T-cell (primary cell): Measurements from ENCODE around the gene INPP4B. TPM values are rescaled to one million over a fixed set of nuclear protein-coding genes. Genes with fewer than 3 reads are reported as not detected.

Experiments used
- ATAC-seq, 4 experiments: fragments of 200-7000 bp in 3 of 4; fragments of 150-1000 bp in 1 of 4; cut with Tn5 transposase; replicated peaks in 1 of 4; 1 replicate in 3 of 4; 2 replicates in 1 of 4; pipeline ENCODE4 v1.10.0; 2021; ENCODE audit warnings: moderate library complexity in 3 of 4, mild to moderate bottlenecking in 2 of 4, moderate number of reproducible peaks in 1 of 4
- CTCF ChIA-PET, 2 donors: fragments of 300-600 bp; sonication (Branson Sonifier 250); formaldehyde crosslinking; loops; one replicate each; lab custom pipeline; 2022; ENCODE audit warnings: antibody characterized with exemption in 2 of 2; lab: Charles Lee
- POLR2A ChIA-PET, 2 donors: fragments of 300-600 bp; sonication (Branson Sonifier 250); formaldehyde crosslinking; loops; one replicate each; lab custom pipeline; 2022; ENCODE audit warnings: antibody characterized with exemption in 2 of 2; lab: Charles Lee
- DNase-seq, 35 experiments: peaks; one replicate each; pipeline versions ENCODE4 v3.0.0 to v3.0.0-alpha.2; 2013 to 2023
- H3K27ac ChIP-seq: one replicate; pipeline ENCODE4 v1.5.1; 2013; ENCODE audit warnings: low read length
- H3K27me3 ChIP-seq, 2 experiments: replicated peaks in 1 of 2; 1 replicate in 1 of 2; 2 replicates in 1 of 2; pipeline versions ENCODE4 v1.6.1 to v1.7.0; 2013; ENCODE audit warnings: low read length in 1 of 2, mixed read lengths in 1 of 2; ENCODE audit not compliant: control insufficient read depth in 2 of 2, insufficient read depth in 2 of 2; ENCODE audit errors: extremely low read depth in 1 of 2
- H3K36me3 ChIP-seq, 2 donors: 1 replicate in 1 of 2; 2 replicates in 1 of 2; pipeline versions ENCODE4 v1.6.1 to v1.7.0; 2013; ENCODE audit warnings: low read length in 1 of 2; ENCODE audit not compliant: control insufficient read depth in 2 of 2, insufficient read depth in 1 of 2; ENCODE audit errors: extremely low read depth in 1 of 2
- H3K4me1 ChIP-seq, 2 experiments: 1 replicate in 1 of 2; 2 replicates in 1 of 2; pipeline versions ENCODE4 v1.6.1 to v1.7.0; 2013; ENCODE audit warnings: low read length in 2 of 2, mixed read lengths in 1 of 2; ENCODE audit not compliant: insufficient read depth in 2 of 2, control insufficient read depth in 1 of 2; ENCODE audit errors: extremely low read depth in 1 of 2
- H3K4me3 ChIP-seq, 2 donors: 1 replicate in 1 of 2; 2 replicates in 1 of 2; pipeline versions ENCODE4 v1.5.1 to v1.7.0; 2013; ENCODE audit warnings: mild to moderate bottlenecking in 2 of 2, low read length in 1 of 2, moderate library complexity in 1 of 2; ENCODE audit not compliant: control insufficient read depth in 1 of 2; ENCODE audit errors: extremely low read depth in 1 of 2
- H3K9me3 ChIP-seq: 2 replicates; pipeline ENCODE4 v1.7.0; 2013
- H3K27ac Mint-ChIP-seq, 2 donors: one replicate each; pipeline ENCODE4 v1.8.0; 2020 to 2021; ENCODE audit warnings: mild to moderate bottlenecking in 2 of 2, mixed read lengths in 2 of 2
- H3K27me3 Mint-ChIP-seq, 2 donors: one replicate each; pipeline ENCODE4 v1.8.0; 2021 to 2022; ENCODE audit warnings: mixed read lengths in 2 of 2
- H3K36me3 Mint-ChIP-seq: one replicate; pipeline ENCODE4 v1.8.0; 2021; ENCODE audit warnings: mixed read lengths
- H3K4me1 Mint-ChIP-seq, 3 donors: one replicate each; pipeline ENCODE4 v1.8.0; 2020 to 2022; ENCODE audit warnings: mixed read lengths in 3 of 3, mild to moderate bottlenecking in 1 of 3
- H3K4me3 Mint-ChIP-seq, 3 donors: one replicate each; pipeline ENCODE4 v1.8.0; 2020 to 2022; ENCODE audit warnings: mild to moderate bottlenecking in 3 of 3, mixed read lengths in 3 of 3, moderate library complexity in 3 of 3
- H3K9me3 Mint-ChIP-seq, 3 donors: one replicate each; pipeline ENCODE4 v1.8.0; 2020 to 2022; ENCODE audit warnings: mixed read lengths in 3 of 3
- WGBS: methylation state at CpG from one replicate; pipeline ENCODE4 v1.1.5; 2013; ENCODE audit warnings: missing lambda C conversion rate; ENCODE audit not compliant: insufficient coverage; 5-methylcytosine and 5-hydroxymethylcytosine counted together
- total RNA-seq, 35 experiments: library from RNA in 6 of 35; stranded (reverse) in 6 of 35; fragments of 120-200 nt in 1 of 35; gene quantifications; one replicate each; pipeline versions ENCODE4 v1.2.1 to v1.2.4 and lab custom pipeline; 2013 to 2026

The INPP4B gene
- total RNA-seq, 5 donors from 2014 or later (not counting 1 experiment from before 2014, with no cell fraction given), result 47.4 to 99.7 (median 71.3) TPM

DNA sequence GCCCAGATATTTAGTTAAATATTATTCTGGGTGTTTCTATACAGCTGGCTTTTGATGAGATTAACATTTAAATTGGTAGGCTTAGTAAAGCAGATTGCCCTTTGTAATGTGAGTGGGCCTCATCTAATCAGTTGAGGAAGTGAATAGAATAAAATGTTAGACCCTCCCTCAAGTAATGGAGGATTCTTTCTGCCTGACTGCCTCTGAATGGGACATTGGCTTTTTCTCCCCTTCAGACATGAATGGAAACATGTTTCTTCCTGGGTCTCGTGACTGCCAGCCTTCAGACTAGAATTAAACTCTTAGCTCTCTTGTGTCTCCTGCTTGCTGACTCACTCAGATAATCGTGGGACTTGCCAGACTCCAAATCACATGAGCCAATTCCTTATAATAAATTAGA, 266.7 kb downstream of the INPP4B start:
- no peak for ATAC-seq
- Histone ChIP-seq H3K4me3 (no peak overlapping the region), H3K27ac (no peak overlapping the region), H3K4me1 (no peaks in the 10 kb centered on the region), H3K9me3 (no peaks in the 10 kb centered on the region), H3K27me3 (no peaks in the 10 kb centered on the region), H3K36me3 (no peaks in the 10 kb centered on the region)
- Mint-ChIP-seq H3K9me3 (no peaks in the 10 kb centered on the region), H3K27me3 (no peaks in the 10 kb centered on the region), H3K36me3 (peaks cover 50% of the 10 kb centered on the region), H3K4me1 (peaks cover 31 to 61% (median 37%) of the 10 kb centered on the region in 3 donors), H3K4me3 (no peak overlapping the region), H3K27ac (peak overlapping the region in 1 of 2 donors; percentile 13)
- ChIA-PET POLR2A (no interaction called here), CTCF (no interaction called here)
- no CpG with 5 or more reads among the region's 2 CpGs for WGBS
- DNase-seq, result no peak

DNA sequence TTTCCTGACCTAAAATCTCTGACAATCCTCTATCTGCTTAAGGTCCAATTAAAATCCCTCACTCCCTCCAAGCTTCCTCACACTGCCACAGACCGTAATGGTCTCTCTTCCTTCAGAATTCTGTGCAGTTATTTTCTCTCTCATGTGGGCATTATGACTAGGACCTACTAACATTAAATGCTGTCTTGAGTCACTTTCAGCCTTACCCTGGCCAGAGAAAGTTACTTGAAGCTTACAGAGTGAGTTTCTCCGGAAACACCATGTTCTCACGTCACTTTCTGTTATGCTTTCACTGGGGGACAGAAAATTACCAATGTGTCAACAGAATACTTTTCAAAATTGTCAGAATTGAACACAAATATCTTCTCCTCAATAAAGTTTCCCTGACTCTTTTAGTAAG, 271.8 kb downstream of the INPP4B start:
- peak overlapping the region in 1 of 3 donors; percentile 14 for H3K4me3 Mint-ChIP-seq
- H3K9me3 ChIP-seq, result no peaks in the 10 kb centered on the region
- peaks cover 59 to 68% (median 64%) of the 10 kb centered on the region in 3 donors for H3K4me1 Mint-ChIP-seq
- CTCF ChIA-PET, result no interaction called here
- H3K9me3 Mint-ChIP-seq, result peaks cover 0 to 3% (median 0%) of the 10 kb centered on the region in 3 donors
- H3K36me3 Mint-ChIP-seq, result peaks cover 48% of the 10 kb centered on the region
- no peak for DNase-seq
- ATAC-seq, result peak in 1 of 4 experiments; percentile 35
- no peak overlapping the region for H3K27ac ChIP-seq
- no peaks in the 10 kb centered on the region for H3K27me3 ChIP-seq
- no peaks in the 10 kb centered on the region for H3K36me3 ChIP-seq
- POLR2A ChIA-PET, result interaction anchor here (0.6 to 0.7 kb wide), 3 partner anchors 14 to 34 kb away, joined by 3 to 4 read pairs (median 3); no protein-coding TSS in a partner anchor
- no peak overlapping the region for H3K4me3 ChIP-seq
- peak overlapping the region; percentile 17 to 79 for H3K27ac Mint-ChIP-seq
- no peaks in the 10 kb centered on the region for H3K4me1 ChIP-seq
- 60% methylated on average over 2 of the region's 3 CpGs for WGBS
- H3K27me3 Mint-ChIP-seq, result no peaks in the 10 kb centered on the region

DNA sequence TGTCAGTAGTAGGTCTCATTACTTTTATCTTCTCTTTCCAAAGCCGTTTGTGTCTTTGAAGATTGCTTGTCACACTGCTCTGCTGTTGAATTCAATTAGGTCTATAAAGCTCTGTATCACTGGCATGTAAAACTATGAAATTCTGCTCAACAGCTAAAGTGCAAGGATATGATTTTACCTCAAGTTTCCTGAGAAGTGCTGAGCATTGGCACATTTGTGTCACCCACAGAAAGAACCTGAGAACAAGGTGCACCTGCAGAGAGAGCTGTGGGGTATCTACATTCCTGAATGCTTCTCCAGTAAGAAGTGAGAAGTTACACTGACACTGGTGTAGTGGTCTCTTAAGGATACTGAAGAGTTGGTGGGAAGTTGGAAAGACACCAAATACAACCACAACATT, 274.0 kb downstream of the INPP4B start:
- no peaks in the 10 kb centered on the region for H3K27me3 ChIP-seq
- Mint-ChIP-seq H3K4me3 (peak overlapping the region in 2 of 3 donors; percentile 25 to 50), H3K9me3 (peaks cover 0 to 3% (median 0%) of the 10 kb centered on the region in 3 donors), H3K36me3 (peaks cover 35% of the 10 kb centered on the region), H3K4me1 (peaks cover 60 to 73% (median 63%) of the 10 kb centered on the region in 3 donors), H3K27ac (peak overlapping the region; percentile 76 to 80), H3K27me3 (no peaks in the 10 kb centered on the region)
- no peaks in the 10 kb centered on the region for H3K9me3 ChIP-seq
- no peaks in the 10 kb centered on the region for H3K36me3 ChIP-seq
- no peak for ATAC-seq
- CTCF ChIA-PET, result no interaction called here
- H3K4me3 ChIP-seq, result no peak overlapping the region
- no peak for DNase-seq
- H3K27ac ChIP-seq, result no peak overlapping the region
- POLR2A ChIA-PET, result interaction anchor here in 1 of 2 donors (1.2 kb wide), 1 partner anchor 10 kb away, joined by 3 read pairs; no protein-coding TSS in a partner anchor
- H3K4me1 ChIP-seq, result no peaks in the 10 kb centered on the region
- WGBS, result no CpG with 5 or more reads among the region's 1 CpG

DNA sequence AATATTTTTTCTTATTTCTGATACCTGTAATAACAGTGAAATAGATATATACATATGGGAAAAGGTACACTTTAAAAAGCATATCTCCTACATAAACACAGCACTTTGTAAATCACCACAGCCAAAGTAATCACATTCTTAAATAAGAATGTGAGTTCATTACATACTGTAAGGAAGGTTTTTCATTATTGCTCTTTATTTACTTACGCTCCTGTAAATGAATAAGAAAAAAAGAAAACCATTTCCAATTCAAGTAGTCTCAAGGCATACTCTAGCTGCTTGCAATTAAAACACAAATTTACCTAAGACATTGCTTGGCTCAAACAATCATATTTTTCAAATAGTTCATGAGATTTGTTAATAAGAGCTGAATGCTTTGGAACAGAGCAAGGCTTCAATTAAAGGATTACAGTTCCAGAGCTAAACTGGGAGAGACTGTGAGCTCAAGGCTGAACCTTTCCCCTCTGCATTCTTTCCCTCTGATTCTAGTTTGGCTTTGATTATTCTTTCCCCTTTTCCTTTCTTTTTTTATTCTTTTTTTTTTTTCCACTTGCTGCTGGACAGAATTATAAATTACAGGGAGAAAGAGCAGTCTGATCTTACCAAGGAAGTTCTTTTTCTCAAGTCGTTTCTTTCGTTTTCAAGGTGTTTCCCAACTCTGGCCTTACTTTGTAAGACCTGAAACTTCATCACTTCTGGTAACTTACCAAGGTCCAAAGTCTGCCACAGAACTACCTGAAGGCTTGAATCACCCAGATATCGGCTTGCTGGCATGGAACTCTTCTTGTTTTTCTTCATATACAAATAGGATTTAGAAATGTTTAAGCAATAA, 278.3 kb downstream of the INPP4B start:
- POLR2A ChIA-PET, result interaction anchor here (0.5 to 2.0 kb wide), 8 partner anchors 10 to 276 kb away, joined by 3 to 5 read pairs (median 3); no protein-coding TSS in a partner anchor
- peaks cover 0 to 1% (median 0%) of the 10 kb centered on the region in 3 donors for H3K9me3 Mint-ChIP-seq
- ATAC-seq, result no peak
- DNase-seq, result peak in 1 of 35 experiments; percentile 58
- peak overlapping the region; percentile 82 to 90 (median 86) for H3K4me3 Mint-ChIP-seq
- H3K36me3 Mint-ChIP-seq, result peaks cover 6% of the 10 kb centered on the region
- no peaks in the 10 kb centered on the region for H3K9me3 ChIP-seq
- H3K4me1 Mint-ChIP-seq, result peaks cover 62 to 77% (median 71%) of the 10 kb centered on the region in 3 donors
- no peaks in the 10 kb centered on the region for H3K27me3 ChIP-seq
- peak overlapping the region; percentile 95 to 96 for H3K27ac Mint-ChIP-seq
- WGBS, result 15% methylated on average over 2 of the region's 4 CpGs
- peaks cover 3 to 6% of the 10 kb centered on the region in 2 experiments for H3K4me1 ChIP-seq
- no peaks in the 10 kb centered on the region for H3K27me3 Mint-ChIP-seq
- H3K36me3 ChIP-seq, result no peaks in the 10 kb centered on the region
- CTCF ChIA-PET, result interaction anchor here (0.5 to 4.5 kb wide), 20 partner anchors 8 to 273 kb away, joined by 3 to 46 read pairs (median 4); no protein-coding TSS in a partner anchor
- peak overlapping the region in 1 of 2 donors; percentile 51 for H3K4me3 ChIP-seq
- peak overlapping the region; percentile 80 for H3K27ac ChIP-seq

DNA sequence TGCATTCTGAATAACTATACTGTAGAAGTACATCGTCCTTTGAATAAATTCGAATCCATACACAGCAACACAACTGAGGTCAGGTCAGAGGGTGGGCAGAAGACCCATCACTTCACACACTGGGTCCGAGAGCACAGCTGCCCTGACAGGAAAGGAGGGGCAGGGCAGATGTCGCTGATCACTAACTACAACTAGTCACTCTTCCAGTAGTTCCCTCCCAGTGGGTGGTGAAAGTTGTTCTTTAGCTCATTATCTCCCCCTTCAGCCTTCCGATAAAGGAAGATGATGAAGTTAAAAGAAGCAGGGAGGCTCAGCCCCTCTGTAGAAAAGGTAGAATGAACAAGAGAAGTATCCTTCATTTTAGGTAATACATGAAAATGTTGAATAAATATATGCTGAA, 278.9 kb downstream of the INPP4B start:
- H3K36me3 ChIP-seq, result no peaks in the 10 kb centered on the region
- Mint-ChIP-seq H3K27ac (peak overlapping the region; percentile 95 to 96), H3K4me3 (peak overlapping the region; percentile 82 to 90 (median 86)), H3K36me3 (peaks cover 4% of the 10 kb centered on the region), H3K9me3 (no peaks in the 10 kb centered on the region), H3K27me3 (no peaks in the 10 kb centered on the region), H3K4me1 (peaks cover 65 to 78% (median 73%) of the 10 kb centered on the region in 3 donors)
- H3K27me3 ChIP-seq, result no peaks in the 10 kb centered on the region
- ATAC-seq (peak; percentile 73 to 79 (median 77)), DNase-seq (peak in 34 of 35 experiments; percentile 8 to 80 (median 29))
- ChIA-PET POLR2A (interaction anchor here (0.5 to 2.0 kb wide), 5 partner anchors 9 to 212 kb away, joined by 3 to 5 read pairs (median 3); no protein-coding TSS in a partner anchor), CTCF (interaction anchor here (0.5 to 4.5 kb wide), 20 partner anchors 8 to 284 kb away, joined by 3 to 46 read pairs (median 4); no protein-coding TSS in a partner anchor)
- no CpG with 5 or more reads among the region's 5 CpGs for WGBS
- H3K4me1 ChIP-seq, result peaks cover 3 to 6% of the 10 kb centered on the region in 2 experiments
- H3K27ac ChIP-seq, result peak overlapping the region; percentile 80
- H3K9me3 ChIP-seq, result no peaks in the 10 kb centered on the region
- H3K4me3 ChIP-seq, result peak overlapping the region in 1 of 2 donors; percentile 51

DNA sequence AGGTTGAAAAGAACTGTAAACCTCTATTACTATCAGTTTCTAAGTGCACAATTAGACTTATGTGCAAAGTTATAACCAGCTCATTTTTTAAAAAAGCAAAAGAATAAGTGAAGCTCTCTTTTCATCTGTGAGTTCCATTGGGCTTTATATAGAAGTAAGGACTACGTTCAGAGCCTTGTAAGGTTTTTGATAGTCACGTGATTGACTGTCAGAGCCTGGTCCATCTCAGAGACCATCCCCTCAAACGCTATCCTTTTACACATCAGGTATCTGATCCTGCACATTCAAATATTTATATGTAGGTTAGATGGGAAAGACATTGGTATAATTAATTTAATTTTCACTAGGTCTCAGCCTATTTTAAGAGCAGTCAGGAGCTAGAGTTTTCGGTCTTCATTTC, 279.3 kb downstream of the INPP4B start:
- Mint-ChIP-seq H3K4me3 (peak overlapping the region; percentile 82 to 90 (median 86)), H3K9me3 (no peaks in the 10 kb centered on the region), H3K4me1 (peaks cover 65 to 76% (median 73%) of the 10 kb centered on the region in 3 donors), H3K27me3 (no peaks in the 10 kb centered on the region), H3K36me3 (no peaks in the 10 kb centered on the region), H3K27ac (peak overlapping the region; percentile 95 to 96)
- CTCF ChIA-PET, result interaction anchor here (0.5 to 4.5 kb wide), 20 partner anchors 8 to 284 kb away, joined by 3 to 46 read pairs (median 4); no protein-coding TSS in a partner anchor
- ATAC-seq, result peak; percentile 37 to 56 (median 52)
- POLR2A ChIA-PET, result interaction anchor here (1.0 to 2.0 kb wide), 3 partner anchors 9 to 163 kb away, joined by 4 to 5 read pairs (median 5); no protein-coding TSS in a partner anchor
- Histone ChIP-seq H3K27me3 (no peaks in the 10 kb centered on the region), H3K9me3 (no peaks in the 10 kb centered on the region), H3K4me1 (peaks cover 3 to 6% of the 10 kb centered on the region in 2 experiments), H3K4me3 (peak overlapping the region; percentile 23 to 51), H3K36me3 (no peaks in the 10 kb centered on the region), H3K27ac (peak overlapping the region; percentile 80)
- peak in 1 of 35 experiments; percentile 44 for DNase-seq
- no CpG with 5 or more reads among the region's 4 CpGs for WGBS
